ENCODE data around the gene SERPINE1.
"Not testable (repeated sequence)": the region's sequence is repeated elsewhere in the genome, so short reads cannot be mapped to it uniquely, and the experiment has no call there.

Gene SERPINE1

GRCh38 chr7:101093906-101094305 lies 33.0 kb upstream of the SERPINE1 start:
- peaks cover 16% of the 10 kb centered on the region for H3K36me3 ChIP-seq (ENCODE audit: control insufficient read depth, insufficient read depth, low read length, severe bottlenecking)
- H3K4me1 ChIP-seq (ENCODE audit: control insufficient read depth, insufficient read depth, low read length): peaks cover 35% of the 10 kb centered on the region
- peak overlapping the region; percentile 86 for H3K9ac ChIP-seq (ENCODE audit: low read length)
- peak; percentile 76 for DNase-seq (ENCODE audit: low read depth)
- H3K9me3 ChIP-seq (ENCODE audit: control insufficient read depth, low read length): no peaks in the 10 kb centered on the region
- H3K4me3 ChIP-seq (ENCODE audit: low read length): no peak overlapping the region
- H3K27me3 ChIP-seq (replicated peaks; ENCODE audit: control insufficient read depth, insufficient read depth, low read length): no peaks in the 10 kb centered on the region

DNA sequence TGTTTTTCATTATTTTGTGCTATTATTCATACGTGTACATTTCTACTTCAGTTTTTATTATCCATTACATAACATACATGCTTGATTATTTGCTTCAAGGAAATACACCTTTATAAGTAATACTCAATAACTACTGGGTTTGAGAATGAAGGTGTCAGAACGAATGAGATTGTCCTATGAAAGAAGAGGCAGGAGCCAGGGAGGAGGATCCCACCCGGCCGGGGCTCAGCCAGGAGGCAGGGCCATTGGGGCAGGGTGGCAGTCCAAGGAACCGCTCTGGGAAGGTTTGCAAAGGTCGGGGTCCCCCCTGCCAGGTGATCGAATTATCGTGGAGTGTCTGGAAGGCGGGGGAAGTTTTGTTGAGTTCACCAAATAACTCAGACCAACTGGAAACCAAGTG lies 32.5 kb upstream of the SERPINE1 start:
- H3K4me3 ChIP-seq (ENCODE audit: low read length): peak overlapping the region; percentile 40
- H3K9ac ChIP-seq (ENCODE audit: low read length): peak overlapping the region; percentile 86
- H3K9me3 ChIP-seq (ENCODE audit: control insufficient read depth, low read length): no peaks in the 10 kb centered on the region
- H3K27me3 ChIP-seq (replicated peaks; ENCODE audit: control insufficient read depth, insufficient read depth, low read length): no peaks in the 10 kb centered on the region
- peaks cover 11% of the 10 kb centered on the region for H3K36me3 ChIP-seq (ENCODE audit: control insufficient read depth, insufficient read depth, low read length, severe bottlenecking)
- DNase-seq (ENCODE audit: low read depth): no peak
- peaks cover 36% of the 10 kb centered on the region for H3K4me1 ChIP-seq (ENCODE audit: control insufficient read depth, insufficient read depth, low read length)

DNA sequence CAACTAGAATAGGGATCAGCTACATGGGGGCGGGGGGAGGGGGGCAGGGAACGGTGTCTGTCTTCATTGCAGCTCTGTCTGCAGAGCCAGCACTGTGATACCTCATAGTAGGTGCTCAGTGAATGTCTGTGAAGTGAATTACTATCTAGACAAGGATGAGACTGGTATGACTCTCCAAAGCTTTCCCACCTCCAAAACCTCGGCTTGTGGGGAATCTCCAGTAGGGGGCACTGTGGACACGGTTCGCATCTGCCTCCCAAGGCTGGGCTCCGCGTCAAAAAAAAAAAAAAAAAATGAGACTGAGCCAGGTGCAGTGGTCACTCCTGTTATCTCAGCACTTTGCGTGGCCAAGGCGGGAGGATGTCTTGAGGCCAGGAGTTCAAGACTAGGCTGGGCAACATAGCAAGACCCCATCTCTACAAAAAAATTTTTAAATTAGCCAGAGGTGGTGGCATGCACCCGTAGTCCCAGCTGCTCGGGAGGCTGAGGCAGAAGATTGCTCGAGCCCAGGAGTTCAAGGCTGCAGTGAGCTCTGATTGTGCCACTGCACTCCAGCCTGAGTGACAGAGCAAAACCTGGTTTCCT lies 32.0 kb upstream of the SERPINE1 start:
- H3K27me3 ChIP-seq (replicated peaks; ENCODE audit: control insufficient read depth, insufficient read depth, low read length): no peaks in the 10 kb centered on the region
- H3K9ac ChIP-seq (ENCODE audit: low read length): peak overlapping the region; percentile 86
- peaks cover 38% of the 10 kb centered on the region for H3K4me1 ChIP-seq (ENCODE audit: control insufficient read depth, insufficient read depth, low read length)
- H3K4me3 ChIP-seq (ENCODE audit: low read length): no peak overlapping the region
- peaks cover 6% of the 10 kb centered on the region for H3K36me3 ChIP-seq (ENCODE audit: control insufficient read depth, insufficient read depth, low read length, severe bottlenecking)
- H3K9me3 ChIP-seq (ENCODE audit: control insufficient read depth, low read length): no peaks in the 10 kb centered on the region
- peak; percentile 78 for DNase-seq (ENCODE audit: low read depth)

- peak overlapping the region; percentile 86 for H3K9ac ChIP-seq (ENCODE audit: low read length)
- DNase-seq (ENCODE audit: low read depth): no peak
- H3K4me3 ChIP-seq (ENCODE audit: low read length): no peak overlapping the region
- no peaks in the 10 kb centered on the region for H3K36me3 ChIP-seq (ENCODE audit: control insufficient read depth, insufficient read depth, low read length, severe bottlenecking)
- no peaks in the 10 kb centered on the region for H3K9me3 ChIP-seq (ENCODE audit: control insufficient read depth, low read length)
- H3K4me1 ChIP-seq (ENCODE audit: control insufficient read depth, insufficient read depth, low read length): peaks cover 51% of the 10 kb centered on the region
- no peaks in the 10 kb centered on the region for H3K27me3 ChIP-seq (replicated peaks; ENCODE audit: control insufficient read depth, insufficient read depth, low read length)
These were observed 30.5 kb upstream of the SERPINE1 start for GRCh38 chr7:101096331-101096956.

GRCh38 chr7:101096957-101097347 lies 30.0 kb upstream of the SERPINE1 start:
- Histone ChIP-seq H3K27me3 (replicated peaks; ENCODE audit: control insufficient read depth, insufficient read depth, low read length) (no peaks in the 10 kb centered on the region), H3K36me3 (ENCODE audit: control insufficient read depth, insufficient read depth, low read length, severe bottlenecking) (no peaks in the 10 kb centered on the region), H3K4me3 (ENCODE audit: low read length) (no peak overlapping the region), H3K9ac (ENCODE audit: low read length) (no peak overlapping the region), H3K9me3 (ENCODE audit: control insufficient read depth, low read length) (no peaks in the 10 kb centered on the region), H3K4me1 (ENCODE audit: control insufficient read depth, insufficient read depth, low read length) (peaks cover 56% of the 10 kb centered on the region)
- no peak for DNase-seq (ENCODE audit: low read depth)

DNA sequence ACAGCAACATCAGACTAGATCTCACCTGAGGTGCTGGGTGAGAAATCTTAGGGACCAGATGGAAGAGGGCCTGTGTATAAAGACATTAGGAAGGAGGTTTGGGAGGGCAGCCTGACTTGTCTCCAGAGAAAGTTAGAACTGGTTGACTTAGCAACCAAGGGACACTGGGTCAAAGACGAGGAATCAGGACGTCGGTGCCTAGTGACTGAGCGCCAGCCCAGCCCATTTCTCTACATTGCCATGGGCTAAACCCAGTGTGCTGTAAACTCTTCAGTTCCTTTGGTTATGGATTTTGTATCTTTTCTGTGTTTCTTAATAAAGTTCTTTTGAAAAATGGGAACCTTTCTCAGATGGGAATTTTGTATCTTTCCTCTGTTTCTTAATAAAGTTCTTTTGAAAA lies 29.3 kb upstream of the SERPINE1 start:
- Histone ChIP-seq H3K36me3 (ENCODE audit: control insufficient read depth, insufficient read depth, low read length, severe bottlenecking) (no peaks in the 10 kb centered on the region), H3K9ac (ENCODE audit: low read length) (no peak overlapping the region), H3K4me1 (ENCODE audit: control insufficient read depth, insufficient read depth, low read length) (peaks cover 57% of the 10 kb centered on the region), H3K27me3 (replicated peaks; ENCODE audit: control insufficient read depth, insufficient read depth, low read length) (no peaks in the 10 kb centered on the region), H3K4me3 (ENCODE audit: low read length) (no peak overlapping the region), H3K9me3 (ENCODE audit: control insufficient read depth, low read length) (no peaks in the 10 kb centered on the region)
- no peak for DNase-seq (ENCODE audit: low read depth)

DNA sequence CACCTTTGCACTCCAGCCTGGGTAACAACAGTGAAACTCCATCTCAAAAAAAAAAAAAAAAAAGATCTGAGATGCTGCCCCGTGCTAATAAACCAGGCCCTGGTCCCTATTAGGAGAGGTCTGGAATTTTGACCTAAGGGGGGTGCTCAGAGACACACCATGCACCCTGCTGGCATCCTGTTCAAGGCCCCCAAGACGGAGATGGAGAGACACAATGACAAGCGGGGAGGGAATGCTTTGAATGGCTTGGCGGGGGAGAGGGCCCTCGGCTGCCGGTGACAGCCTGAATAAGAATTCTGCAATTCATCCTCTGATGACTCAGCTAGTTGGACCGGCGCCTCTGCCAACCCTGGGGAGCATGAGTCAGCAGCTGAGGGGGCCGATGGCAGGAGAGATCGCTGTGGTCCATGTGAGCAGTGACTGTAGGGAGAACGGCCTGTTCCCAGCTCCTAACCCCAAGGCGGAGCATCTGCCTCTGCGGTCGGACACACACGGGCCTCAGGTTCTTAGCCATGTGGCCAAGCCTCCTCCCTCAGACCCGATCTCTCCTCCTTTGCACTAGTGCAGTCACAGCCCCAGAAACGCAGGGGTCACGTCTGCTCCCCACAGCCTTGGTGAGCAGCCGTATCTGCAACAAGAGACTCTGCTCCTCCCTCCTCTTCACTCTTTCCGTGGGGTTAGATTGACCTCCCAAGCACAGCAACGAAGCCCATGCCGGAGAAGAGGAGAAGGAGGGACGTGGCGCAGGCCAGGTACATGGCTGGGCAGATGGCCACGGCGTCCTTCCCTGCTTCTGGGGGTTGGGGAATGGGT lies 26.7 kb upstream of the SERPINE1 start:
- Histone ChIP-seq H3K36me3 (ENCODE audit: control insufficient read depth, insufficient read depth, low read length, severe bottlenecking) (no peaks in the 10 kb centered on the region), H3K27me3 (replicated peaks; ENCODE audit: control insufficient read depth, insufficient read depth, low read length) (no peaks in the 10 kb centered on the region), H3K4me3 (ENCODE audit: low read length) (peak overlapping the region; percentile 55), H3K4me1 (ENCODE audit: control insufficient read depth, insufficient read depth, low read length) (peaks cover 51% of the 10 kb centered on the region), H3K9me3 (ENCODE audit: control insufficient read depth, low read length) (no peaks in the 10 kb centered on the region), H3K9ac (ENCODE audit: low read length) (peak overlapping the region; percentile 87)
- DNase-seq (ENCODE audit: low read depth): peak; percentile 99

- no peak for DNase-seq (ENCODE audit: low read depth)
- Histone ChIP-seq H3K36me3 (ENCODE audit: control insufficient read depth, insufficient read depth, low read length, severe bottlenecking) (no peaks in the 10 kb centered on the region), H3K4me3 (ENCODE audit: low read length) (peak overlapping the region; percentile 55), H3K27me3 (replicated peaks; ENCODE audit: control insufficient read depth, insufficient read depth, low read length) (no peaks in the 10 kb centered on the region), H3K9me3 (ENCODE audit: control insufficient read depth, low read length) (no peaks in the 10 kb centered on the region), H3K4me1 (ENCODE audit: control insufficient read depth, insufficient read depth, low read length) (peaks cover 45% of the 10 kb centered on the region), H3K9ac (ENCODE audit: low read length) (peak overlapping the region; percentile 87)
These were observed 25.8 kb upstream of the SERPINE1 start for GRCh38 chr7:101100858-101101847.

- Histone ChIP-seq H3K9me3 (ENCODE audit: control insufficient read depth, low read length) (no peaks in the 10 kb centered on the region), H3K36me3 (ENCODE audit: control insufficient read depth, insufficient read depth, low read length, severe bottlenecking) (no peaks in the 10 kb centered on the region), H3K4me1 (ENCODE audit: control insufficient read depth, insufficient read depth, low read length) (peaks cover 49% of the 10 kb centered on the region), H3K4me3 (ENCODE audit: low read length) (peak overlapping the region; percentile 55), H3K27me3 (replicated peaks; ENCODE audit: control insufficient read depth, insufficient read depth, low read length) (no peaks in the 10 kb centered on the region), H3K9ac (ENCODE audit: low read length) (peak overlapping the region; percentile 87)
- no peak for DNase-seq (ENCODE audit: low read depth)
These were observed 24.9 kb upstream of the SERPINE1 start for GRCh38 chr7:101102026-101102425.

DNA sequence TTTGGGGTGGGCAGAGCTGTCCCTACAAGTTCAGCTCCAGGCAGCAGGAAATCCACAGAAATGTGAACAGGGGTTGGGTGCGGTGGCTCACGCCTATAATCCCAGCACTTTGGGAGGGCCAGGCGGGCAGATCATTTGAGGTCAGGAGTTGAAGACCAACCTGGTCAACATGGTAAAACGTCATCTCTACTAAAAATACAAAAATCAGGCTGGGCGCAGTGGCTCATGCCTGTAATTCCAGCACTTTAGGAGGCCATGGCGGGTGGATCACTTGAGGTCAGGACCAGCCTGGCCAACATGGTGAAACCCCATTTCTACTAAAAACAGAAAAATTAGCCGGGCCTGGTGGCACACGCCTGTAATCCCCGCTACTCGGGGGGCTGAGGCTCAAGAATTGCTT lies 23.2 kb upstream of the SERPINE1 start:
- H3K9me3 ChIP-seq (ENCODE audit: control insufficient read depth, low read length); H3K9ac ChIP-seq (ENCODE audit: low read length); DNase-seq (ENCODE audit: low read depth); H3K36me3 ChIP-seq (ENCODE audit: control insufficient read depth, insufficient read depth, low read length, severe bottlenecking); H3K4me3 ChIP-seq (ENCODE audit: low read length); H3K27me3 ChIP-seq (replicated peaks; ENCODE audit: control insufficient read depth, insufficient read depth, low read length): not testable (repeated sequence)
- peaks cover 60% of the 10 kb centered on the region for H3K4me1 ChIP-seq (ENCODE audit: control insufficient read depth, insufficient read depth, low read length)

Measured in adipocyte (in vitro differentiated cells).